ENCODE measurements around the gene WDFY3. TPM values are rescaled to one million over a fixed set of nuclear protein-coding genes. Genes with fewer than 3 reads are reported as not detected.

The WDFY3 gene
- total and polyA plus RNA-seq, 2 of the 4 experiments (the other 2 are of a cell fraction) = 12.5 to 58.1 TPM

- Histone ChIP-seq H3K27me3 (ENCODE audit: control insufficient read depth, insufficient read depth, low read length) (no peaks in the 10 kb centered on the region), H3K9me3 (ENCODE audit: control insufficient read depth, insufficient read depth, low read length) (no peaks in the 10 kb centered on the region), H3K23ac (ENCODE audit: low read depth, low read length) (no peak overlapping the region), H2BK20ac (ENCODE audit: low read depth, low read length) (no peak overlapping the region), H4K20me1 (ENCODE audit: insufficient read depth, low read length) (no peaks in the 10 kb centered on the region), H3K14ac (replicated peaks; ENCODE audit: low read depth, low read length) (no peak overlapping the region), H4K8ac (ENCODE audit: low read depth in 2 of 2, low read length in 2 of 2) (no peak overlapping the region), H3K79me1 (ENCODE audit: low read depth in 1 of 2, low read length in 2 of 2) (peaks cover 19 to 44% of the 10 kb centered on the region in 2 experiments), H3K4me1 (ENCODE audit: control insufficient read depth, insufficient read depth, low read length) (peaks cover 8% of the 10 kb centered on the region), H3K4me3 (ENCODE audit: insufficient read depth, low read depth, low read length) (no peak overlapping the region), H2AK5ac (ENCODE audit: low read depth, low read length) (no peak overlapping the region), H2BK15ac (ENCODE audit: low read depth, low read length) (no peak overlapping the region), H2AK9ac (replicated peaks; ENCODE audit: low read depth, low read length, poor library complexity) (no peak overlapping the region), H3K56ac (ENCODE audit: extremely low read depth, insufficient read depth, low read length) (no peak overlapping the region), H2AFZ (replicated peaks; ENCODE audit: low read length, poor library complexity) (no peak overlapping the region), H3K18ac (ENCODE audit: low read depth, low read length) (no peak overlapping the region), H2BK5ac (ENCODE audit: low read depth, low read length, poor library complexity, severe bottlenecking) (no peak overlapping the region), H3K36me3 (ENCODE audit: control insufficient read depth, insufficient read depth, low read length) (no peaks in the 10 kb centered on the region; the same call in 1 of the 2 replicates), H3K9me1 (ENCODE audit: insufficient read depth, low read length) (peaks cover 13% of the 10 kb centered on the region), H3K4me2 (ENCODE audit: low read depth, low read length) (no peak overlapping the region), H3K4ac (ENCODE audit: low read depth, low read length) (no peak overlapping the region), H3K27ac (ENCODE audit: insufficient read depth, low read length) (no peak overlapping the region), H2BK120ac (ENCODE audit: low read depth, low read length) (no peak overlapping the region), H4K91ac (ENCODE audit: insufficient read depth, low read depth, low read length) (no peak overlapping the region), H4K5ac (ENCODE audit: low read depth, low read length) (no peak overlapping the region), H3K9ac (ENCODE audit: low read depth, low read length) (no peak overlapping the region)
- no peak for TF ChIP-seq USF2 (IDR thresholded peaks at IDR 0.05; ENCODE audit: low read depth, low read length)
- TF ChIP-seq ELK1 (IDR thresholded peaks at IDR 0.05; ENCODE audit: borderline replicate concordance, low read depth, low read length) = no peak
- TF ChIP-seq RFX5 (IDR thresholded peaks at IDR 0.05; ENCODE audit: low read depth, low read length) = no peak
- TF ChIP-seq CEBPB (IDR thresholded peaks at IDR 0.05; ENCODE audit: low read depth, low read length) = no peak
- TF ChIP-seq POLR2A (IDR thresholded peaks at IDR 0.05; ENCODE audit: low read depth, low read length) = no peak
- no peak for TF ChIP-seq MAZ (IDR thresholded peaks at IDR 0.05; ENCODE audit: borderline replicate concordance, low read depth, low read length)
- TF ChIP-seq MXI1 (IDR thresholded peaks at IDR 0.05; ENCODE audit: borderline replicate concordance, low read depth, low read length) = no peak
- no peak for TF ChIP-seq NFE2L2 (IDR thresholded peaks at IDR 0.05; ENCODE audit: low read depth, low read length)
- TF ChIP-seq CTCF (conservative IDR thresholded peaks at IDR 0.05; ENCODE audit: low read depth, low read length) = no peak
- no peak for TF ChIP-seq CHD1 (IDR thresholded peaks at IDR 0.05; ENCODE audit: low read depth, low read length)
- TF ChIP-seq BHLHE40 (IDR thresholded peaks at IDR 0.05; ENCODE audit: low read depth, low read length) = no peak
- no peak for TF ChIP-seq RCOR1 (IDR thresholded peaks at IDR 0.05; ENCODE audit: insufficient replicate concordance, low read length)
- CTCF ChIA-PET = no interaction called here
- dilution Hi-C loops (cut with HindIII; ENCODE audit: low sequenced_read_pairs, unreplicated experiment) (no loop called here), in situ Hi-C loops (cut with MboI; ENCODE audit: low sequenced_read_pairs) (no loop called here), intact Hi-C loops (cut with micrococcal nuclease) (loop anchor here (5.0 kb wide), 1 partner anchor 42 kb away; no protein-coding TSS in a partner anchor)
- WGBS, 2 experiments (ENCODE audit: extremely low coverage in 2 of 2, insufficient read length in 1 of 2) = no CpG with 5 or more reads among the region's 3 CpGs
- DNase-seq (no peak), ATAC-seq (ENCODE audit: low read depth) (no peak)
- BruUV-seq (replicated peaks) = no TSS peak
- POLR2A ChIA-PET (ENCODE audit: unreplicated experiment) = no interaction called here
These were observed 91.9 kb downstream of the WDFY3 start for GRCh38 chr4:84874619-84875018.
